PC-3 (cell line): ENCODE measurements around the gene AEBP1.

Source experiments
- EZH2 ChIP-seq: fragments of 300-600 bp; sonication (generic); IDR thresholded peaks from one replicate; pipeline ENCODE4 v1.6.1; 2017; ENCODE audit warnings: antibody characterized with exemption, mild to moderate bottlenecking, low read length; ENCODE audit not compliant: unreplicated experiment
- EZH2phosphoT487 ChIP-seq: fragments of 300-600 bp; sonication (generic); IDR thresholded peaks from 2 replicates; pipeline ENCODE4 v1.6.1; 2018; ENCODE audit warnings: mild to moderate bottlenecking, antibody characterized with exemption, low read length, borderline replicate concordance
- TF ChIP-seq, protein P1 (sequence below): fragments of 300-600 bp; sonication (generic); conservative IDR thresholded peaks from 2 replicates; pipeline ENCODE4 v1.5.1; 2017; ENCODE audit warnings: antibody characterized with exemption, low read depth, mild to moderate bottlenecking, low read length

DNA sequence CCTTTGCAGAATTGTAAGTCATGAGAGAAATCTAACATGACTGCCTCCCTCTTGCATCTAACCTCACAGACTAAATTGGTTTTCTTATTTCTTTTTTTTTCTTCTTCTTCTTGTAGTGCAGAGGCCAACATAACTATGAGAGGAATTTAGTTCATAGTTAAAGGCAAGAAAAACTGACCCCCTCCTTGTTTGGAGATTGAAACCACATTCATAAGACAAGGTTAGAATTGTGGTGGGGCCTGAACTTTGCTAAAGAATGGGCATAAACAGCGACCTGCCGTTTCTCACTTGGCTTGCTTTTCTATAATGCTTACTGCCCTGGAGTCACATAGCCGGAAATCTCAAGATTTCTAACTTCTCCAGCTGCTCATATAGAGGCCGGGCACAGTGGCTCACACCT lies 19.4 kb upstream of the AEBP1 start:
- TF ChIP-seq, protein P1, sequence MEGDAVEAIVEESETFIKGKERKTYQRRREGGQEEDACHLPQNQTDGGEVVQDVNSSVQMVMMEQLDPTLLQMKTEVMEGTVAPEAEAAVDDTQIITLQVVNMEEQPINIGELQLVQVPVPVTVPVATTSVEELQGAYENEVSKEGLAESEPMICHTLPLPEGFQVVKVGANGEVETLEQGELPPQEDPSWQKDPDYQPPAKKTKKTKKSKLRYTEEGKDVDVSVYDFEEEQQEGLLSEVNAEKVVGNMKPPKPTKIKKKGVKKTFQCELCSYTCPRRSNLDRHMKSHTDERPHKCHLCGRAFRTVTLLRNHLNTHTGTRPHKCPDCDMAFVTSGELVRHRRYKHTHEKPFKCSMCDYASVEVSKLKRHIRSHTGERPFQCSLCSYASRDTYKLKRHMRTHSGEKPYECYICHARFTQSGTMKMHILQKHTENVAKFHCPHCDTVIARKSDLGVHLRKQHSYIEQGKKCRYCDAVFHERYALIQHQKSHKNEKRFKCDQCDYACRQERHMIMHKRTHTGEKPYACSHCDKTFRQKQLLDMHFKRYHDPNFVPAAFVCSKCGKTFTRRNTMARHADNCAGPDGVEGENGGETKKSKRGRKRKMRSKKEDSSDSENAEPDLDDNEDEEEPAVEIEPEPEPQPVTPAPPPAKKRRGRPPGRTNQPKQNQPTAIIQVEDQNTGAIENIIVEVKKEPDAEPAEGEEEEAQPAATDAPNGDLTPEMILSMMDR, result no peak
- no peak for TF ChIP-seq EZH2
- no peak for TF ChIP-seq EZH2phosphoT487
